ENCODE measurements around the gene FEZ2. TPM values are rescaled to one million over a fixed set of nuclear protein-coding genes. Genes with fewer than 3 reads are reported as not detected.

The FEZ2 gene
- polyA plus RNA-seq, 1 donor (not counting 4 experiments of a cell fraction or from before 2014, with no cell fraction given), result 56.2 TPM

DNA sequence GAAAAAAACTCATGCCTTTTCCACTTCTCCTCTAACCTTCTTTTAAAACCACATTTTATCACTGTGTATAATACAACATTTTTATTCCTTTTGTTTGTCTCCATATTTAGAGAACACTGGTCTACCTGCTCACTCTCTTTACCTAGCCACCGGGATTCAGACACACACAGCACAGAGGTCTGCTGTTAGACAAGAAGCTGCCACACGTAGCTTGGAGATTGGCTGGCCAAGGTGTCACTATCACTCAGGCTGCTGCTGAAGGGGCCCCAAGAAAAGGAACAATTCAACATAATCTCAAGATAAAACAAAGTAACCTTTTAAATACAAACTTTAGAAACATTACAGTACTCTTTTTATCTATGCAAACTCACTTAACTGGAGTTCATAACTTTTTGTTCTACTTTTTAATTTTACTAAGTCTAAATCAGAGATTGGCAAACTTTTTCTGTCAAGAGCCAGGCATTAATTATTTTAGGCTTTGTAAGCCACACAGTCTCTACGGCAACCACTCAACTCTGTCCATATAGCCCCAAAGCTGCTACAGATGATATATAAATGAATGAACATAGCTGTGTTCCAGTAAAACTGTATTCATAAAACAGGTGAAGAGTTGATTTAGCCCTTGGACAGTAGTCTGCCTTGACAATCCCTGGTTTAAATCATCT, 25.8 kb downstream of the FEZ2 start:
- H3K4me1 ChIP-seq (ENCODE audit: control insufficient read depth, extremely low read depth, insufficient read depth, low read length), result peaks cover 29% of the 10 kb centered on the region
- H3K9me3 ChIP-seq (ENCODE audit: control insufficient read depth, low read depth, low read length), result no peaks in the 10 kb centered on the region
- H3K9ac ChIP-seq (ENCODE audit: control insufficient read depth, extremely low read depth, insufficient read depth, low read length), result no peak overlapping the region
- FAIRE-seq (no peak), DNase-seq (ENCODE audit: low read depth, low spot score) (no peak)
- no peaks in the 10 kb centered on the region for H4K20me1 ChIP-seq (ENCODE audit: control insufficient read depth, extremely low read depth, insufficient read depth, low read length)
- H2AFZ ChIP-seq (ENCODE audit: control insufficient read depth, low read length), result no peak overlapping the region
- H3K27me3 ChIP-seq (ENCODE audit: control insufficient read depth, extremely low read depth, insufficient read depth, low read length), result no peaks in the 10 kb centered on the region
- H3K4me2 ChIP-seq (ENCODE audit: control insufficient read depth, extremely low read depth, insufficient read depth, low read depth, low read length), result no peak overlapping the region
- peaks cover 0 to 8% of the 10 kb centered on the region in 2 experiments for H3K36me3 ChIP-seq (ENCODE audit: control insufficient read depth in 2 of 2, extremely low read depth in 1 of 2, insufficient read depth in 2 of 2, low read length in 2 of 2)
- dilution Hi-C loops (cut with MboI; ENCODE audit: extremely low pct_ligation_motif_present, low sequenced_read_pairs), result no loop called here
- H3K27ac ChIP-seq (ENCODE audit: control insufficient read depth, insufficient read depth, low read length), result no peak overlapping the region
- no peak overlapping the region for H3K4me3 ChIP-seq (ENCODE audit: control insufficient read depth in 2 of 3, extremely low read depth in 1 of 3, insufficient read depth in 2 of 3, low read depth in 1 of 3, low read length in 3 of 3)
- peaks cover 12% of the 10 kb centered on the region for H3K79me2 ChIP-seq (ENCODE audit: control insufficient read depth, insufficient read depth, low read length)
- no peaks in the 10 kb centered on the region for H3K9me1 ChIP-seq (ENCODE audit: control insufficient read depth, extremely low read depth, insufficient read depth, low read length)
- TF ChIP-seq EZH2 (IDR thresholded peaks at IDR 0.05; ENCODE audit: low read length), result no peak
- TF ChIP-seq, protein P1, sequence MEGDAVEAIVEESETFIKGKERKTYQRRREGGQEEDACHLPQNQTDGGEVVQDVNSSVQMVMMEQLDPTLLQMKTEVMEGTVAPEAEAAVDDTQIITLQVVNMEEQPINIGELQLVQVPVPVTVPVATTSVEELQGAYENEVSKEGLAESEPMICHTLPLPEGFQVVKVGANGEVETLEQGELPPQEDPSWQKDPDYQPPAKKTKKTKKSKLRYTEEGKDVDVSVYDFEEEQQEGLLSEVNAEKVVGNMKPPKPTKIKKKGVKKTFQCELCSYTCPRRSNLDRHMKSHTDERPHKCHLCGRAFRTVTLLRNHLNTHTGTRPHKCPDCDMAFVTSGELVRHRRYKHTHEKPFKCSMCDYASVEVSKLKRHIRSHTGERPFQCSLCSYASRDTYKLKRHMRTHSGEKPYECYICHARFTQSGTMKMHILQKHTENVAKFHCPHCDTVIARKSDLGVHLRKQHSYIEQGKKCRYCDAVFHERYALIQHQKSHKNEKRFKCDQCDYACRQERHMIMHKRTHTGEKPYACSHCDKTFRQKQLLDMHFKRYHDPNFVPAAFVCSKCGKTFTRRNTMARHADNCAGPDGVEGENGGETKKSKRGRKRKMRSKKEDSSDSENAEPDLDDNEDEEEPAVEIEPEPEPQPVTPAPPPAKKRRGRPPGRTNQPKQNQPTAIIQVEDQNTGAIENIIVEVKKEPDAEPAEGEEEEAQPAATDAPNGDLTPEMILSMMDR (optimal IDR thresholded peaks at IDR 0.05 in 1 of 3, IDR thresholded peaks at IDR 0.05 in 1 of 3, conservative IDR thresholded peaks at IDR 0.05 in 1 of 3; ENCODE audit: extremely low read depth in 1 of 3, insufficient read depth in 2 of 3, low read length in 3 of 3), result no peak

DNA sequence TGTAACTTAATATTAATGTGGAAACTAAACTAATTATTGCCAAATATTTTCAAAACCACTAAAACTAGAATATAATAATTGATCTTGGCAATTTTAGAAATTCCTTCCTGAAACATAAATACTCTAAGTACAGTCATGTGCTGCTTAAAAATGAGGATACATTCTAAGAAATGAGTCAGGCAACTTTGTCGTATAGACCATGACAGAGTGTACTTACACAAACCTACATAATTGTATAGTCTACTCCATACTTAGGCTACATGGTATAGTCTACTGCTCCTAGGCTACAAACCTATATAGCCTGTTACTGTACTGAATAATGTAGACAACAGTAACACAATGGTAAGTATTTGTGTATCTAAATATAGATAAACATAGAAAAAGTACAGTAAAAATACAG, 27.6 kb downstream of the FEZ2 start:
- no peak overlapping the region for H3K4me3 ChIP-seq (ENCODE audit: control insufficient read depth in 2 of 3, extremely low read depth in 1 of 3, insufficient read depth in 2 of 3, low read depth in 1 of 3, low read length in 3 of 3)
- H3K36me3 ChIP-seq (ENCODE audit: control insufficient read depth in 2 of 2, extremely low read depth in 1 of 2, insufficient read depth in 2 of 2, low read length in 2 of 2), result peaks cover 0 to 14% of the 10 kb centered on the region in 2 experiments
- H3K79me2 ChIP-seq (ENCODE audit: control insufficient read depth, insufficient read depth, low read length), result peaks cover 18% of the 10 kb centered on the region
- dilution Hi-C loops (cut with MboI; ENCODE audit: extremely low pct_ligation_motif_present, low sequenced_read_pairs), result no loop called here
- FAIRE-seq (peak; percentile 13), DNase-seq (ENCODE audit: low read depth, low spot score) (no peak)
- H3K27me3 ChIP-seq (ENCODE audit: control insufficient read depth, extremely low read depth, insufficient read depth, low read length), result no peaks in the 10 kb centered on the region
- H3K4me1 ChIP-seq (ENCODE audit: control insufficient read depth, extremely low read depth, insufficient read depth, low read length), result peaks cover 29% of the 10 kb centered on the region
- no peaks in the 10 kb centered on the region for H3K9me3 ChIP-seq (ENCODE audit: control insufficient read depth, low read depth, low read length)
- no peak for TF ChIP-seq EZH2 (IDR thresholded peaks at IDR 0.05; ENCODE audit: low read length)
- TF ChIP-seq, protein P1 (optimal IDR thresholded peaks at IDR 0.05 in 1 of 3, IDR thresholded peaks at IDR 0.05 in 1 of 3, conservative IDR thresholded peaks at IDR 0.05 in 1 of 3; ENCODE audit: extremely low read depth in 1 of 3, insufficient read depth in 2 of 3, low read length in 3 of 3), result no peak
- H3K27ac ChIP-seq (ENCODE audit: control insufficient read depth, insufficient read depth, low read length), result no peak overlapping the region
- H3K9ac ChIP-seq (ENCODE audit: control insufficient read depth, extremely low read depth, insufficient read depth, low read length), result no peak overlapping the region
- H2AFZ ChIP-seq (ENCODE audit: control insufficient read depth, low read length), result no peak overlapping the region
- no peak overlapping the region for H3K4me2 ChIP-seq (ENCODE audit: control insufficient read depth, extremely low read depth, insufficient read depth, low read depth, low read length)
- H3K9me1 ChIP-seq (ENCODE audit: control insufficient read depth, extremely low read depth, insufficient read depth, low read length), result no peaks in the 10 kb centered on the region
- no peaks in the 10 kb centered on the region for H4K20me1 ChIP-seq (ENCODE audit: control insufficient read depth, extremely low read depth, insufficient read depth, low read length)
